CD4-positive, CD25-positive, alpha-beta regulatory T cell (primary cell): ENCODE measurements around the gene HHAT. TPM values are rescaled to one million over a fixed set of nuclear protein-coding genes. Genes with fewer than 3 reads are reported as not detected.

ENCODE experiments used
- ATAC-seq, 2 donors: fragments of 150-1000 bp; cut with Tn5 transposase; one replicate each; pipeline ENCODE4 v1.10.0; 2021; ENCODE audit warnings: low read depth in 2 of 2, moderate number of reproducible peaks in 2 of 2, moderate library complexity in 1 of 2
- DNase-seq, 3 donors: peaks; one replicate each; pipeline versions ENCODE4 v3.0.0 to v3.0.0-alpha.2; 2012 to 2022; ENCODE audit warnings: mixed read lengths in 1 of 3
- H3K27ac ChIP-seq: one replicate; pipeline ENCODE4 v1.7.0; 2013; ENCODE audit warnings: mild to moderate bottlenecking, low read length; ENCODE audit not compliant: insufficient read depth, poor library complexity, severe bottlenecking
- H3K27me3 ChIP-seq: one replicate; pipeline ENCODE4 v1.7.0; 2013; ENCODE audit warnings: low read length; ENCODE audit not compliant: control insufficient read depth, insufficient read depth
- H3K36me3 ChIP-seq: one replicate; pipeline ENCODE4 v1.7.0; 2013; ENCODE audit warnings: mild to moderate bottlenecking, low read length, moderate library complexity; ENCODE audit not compliant: control insufficient read depth, insufficient read depth
- H3K4me1 ChIP-seq: 2 replicates; pipeline ENCODE4 v1.7.0; 2013; ENCODE audit warnings: mild to moderate bottlenecking, low read length; ENCODE audit not compliant: insufficient read depth, control insufficient read depth, poor library complexity, severe bottlenecking
- H3K4me3 ChIP-seq: one replicate; pipeline ENCODE4 v1.7.0; 2013; ENCODE audit warnings: low read depth, mild to moderate bottlenecking, low read length, moderate library complexity
- H3K9me3 ChIP-seq, 2 experiments: 1 replicate in 1 of 2; 2 replicates in 1 of 2; pipeline ENCODE4 v1.7.0; 2013; ENCODE audit warnings: low read length in 2 of 2, mild to moderate bottlenecking in 1 of 2, moderate library complexity in 1 of 2; ENCODE audit not compliant: control insufficient read depth in 2 of 2
- H3K27ac Mint-ChIP-seq, 3 donors: one replicate each; pipeline ENCODE4 v1.8.0; 2020 to 2022; ENCODE audit warnings: mild to moderate bottlenecking in 3 of 3, mixed read lengths in 3 of 3, moderate library complexity in 2 of 3
- H3K27me3 Mint-ChIP-seq: one replicate; pipeline ENCODE4 v1.8.0; 2022; ENCODE audit warnings: mild to moderate bottlenecking, mixed read lengths
- H3K36me3 Mint-ChIP-seq: one replicate; pipeline ENCODE4 v1.8.0; 2020; ENCODE audit warnings: mixed read lengths
- H3K4me1 Mint-ChIP-seq, 4 donors: one replicate each; pipeline ENCODE4 v1.8.0; 2020 to 2022; ENCODE audit warnings: mixed read lengths in 4 of 4, mild to moderate bottlenecking in 1 of 4
- H3K4me3 Mint-ChIP-seq, 4 donors: one replicate each; pipeline ENCODE4 v1.8.0; 2020 to 2022; ENCODE audit warnings: mild to moderate bottlenecking in 4 of 4, mixed read lengths in 4 of 4, moderate library complexity in 3 of 4
- H3K9me3 Mint-ChIP-seq, 7 donors: one replicate each; pipeline ENCODE4 v1.8.0; 2020 to 2022; ENCODE audit warnings: mixed read lengths in 7 of 7, mild to moderate bottlenecking in 3 of 7, moderate library complexity in 2 of 7
- polyA plus RNA-seq, 4 donors: library from polyadenylated mRNA; unstranded; fragments of 300-500 nt; fragmentation: Illumina TruSeq; gene quantifications; one replicate each; pipeline ENCODE4 v1.2.3, GENCODE V29; 2021
- total RNA-seq: library from RNA; stranded (reverse); gene quantifications from one replicate; pipeline ENCODE4 v1.2.3, GENCODE V29; 2022

The HHAT gene
- total and polyA plus RNA-seq, 5 donors from 2014 or later, result 1.4 to 6.0 (median 2.0) TPM

DNA sequence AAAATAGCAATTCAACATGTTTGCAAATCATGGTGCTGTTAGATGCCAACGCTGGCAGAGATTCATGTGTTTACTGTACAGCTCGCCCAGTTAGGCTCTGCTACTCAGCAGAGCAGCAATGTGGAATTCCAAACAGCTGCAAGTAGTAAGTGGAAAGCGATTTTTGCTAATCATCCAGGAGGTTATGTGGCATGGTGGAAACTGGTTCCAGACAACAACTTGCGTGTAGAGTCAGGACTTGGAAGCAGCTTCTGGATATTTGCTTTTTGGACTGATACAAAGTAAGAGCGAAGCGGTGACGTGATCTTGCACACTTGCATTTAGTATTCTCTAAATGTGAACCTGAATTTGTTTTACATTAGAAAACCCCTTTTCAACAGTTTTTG, 27.1 kb upstream of the HHAT start:
- Histone ChIP-seq H3K27ac (no peak overlapping the region), H3K9me3 (no peaks in the 10 kb centered on the region), H3K36me3 (no peaks in the 10 kb centered on the region), H3K4me1 (no peaks in the 10 kb centered on the region), H3K4me3 (no peak overlapping the region), H3K27me3 (peaks cover 5% of the 10 kb centered on the region)
- Mint-ChIP-seq H3K4me1 (no peaks in the 10 kb centered on the region), H3K27me3 (peaks cover 15% of the 10 kb centered on the region), H3K4me3 (no peak overlapping the region), H3K36me3 (no peaks in the 10 kb centered on the region), H3K9me3 (peaks cover 0 to 2% (median 0%) of the 10 kb centered on the region in 7 donors), H3K27ac (no peak overlapping the region)
- DNase-seq, result no peak
- ATAC-seq, result no peak

GRCh38 chr1:210302501-210302900, 26.2 kb upstream of the HHAT start:
- Mint-ChIP-seq H3K9me3 (peaks cover 0 to 2% (median 0%) of the 10 kb centered on the region in 7 donors), H3K27ac (no peak overlapping the region), H3K27me3 (peaks cover 10% of the 10 kb centered on the region), H3K4me3 (no peak overlapping the region), H3K36me3 (no peaks in the 10 kb centered on the region), H3K4me1 (no peaks in the 10 kb centered on the region)
- ATAC-seq (no peak), DNase-seq (no peak)
- H3K27ac ChIP-seq, result no peak overlapping the region
- no peaks in the 10 kb centered on the region for H3K4me1 ChIP-seq
- no peaks in the 10 kb centered on the region for H3K36me3 ChIP-seq
- H3K4me3 ChIP-seq, result no peak overlapping the region
- H3K27me3 ChIP-seq, result peaks cover 7% of the 10 kb centered on the region
- no peaks in the 10 kb centered on the region for H3K9me3 ChIP-seq

DNA sequence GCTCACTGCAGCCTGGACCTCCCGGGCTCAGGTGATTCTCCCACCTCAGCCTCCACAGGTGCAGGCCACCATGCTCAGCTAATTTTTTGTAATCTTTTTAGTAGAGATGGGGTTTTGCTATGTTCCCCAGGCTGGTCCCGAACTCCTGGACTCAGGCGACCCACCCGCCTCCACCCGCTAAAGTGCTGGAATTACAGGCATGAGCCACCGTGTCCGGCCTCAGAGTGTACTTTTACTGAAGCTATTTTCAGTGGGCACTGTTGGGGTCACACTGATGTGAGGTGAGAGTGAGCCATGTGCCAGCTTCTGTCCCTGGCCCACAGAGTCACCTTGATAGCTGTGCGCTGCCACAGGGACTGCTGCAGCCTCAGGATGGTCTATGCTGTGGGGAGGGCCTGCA, 25.3 kb upstream of the HHAT start:
- no peak for DNase-seq
- H3K9me3 Mint-ChIP-seq, result peaks cover 0 to 2% (median 0%) of the 10 kb centered on the region in 7 donors
- no peak overlapping the region for H3K27ac ChIP-seq

DNA sequence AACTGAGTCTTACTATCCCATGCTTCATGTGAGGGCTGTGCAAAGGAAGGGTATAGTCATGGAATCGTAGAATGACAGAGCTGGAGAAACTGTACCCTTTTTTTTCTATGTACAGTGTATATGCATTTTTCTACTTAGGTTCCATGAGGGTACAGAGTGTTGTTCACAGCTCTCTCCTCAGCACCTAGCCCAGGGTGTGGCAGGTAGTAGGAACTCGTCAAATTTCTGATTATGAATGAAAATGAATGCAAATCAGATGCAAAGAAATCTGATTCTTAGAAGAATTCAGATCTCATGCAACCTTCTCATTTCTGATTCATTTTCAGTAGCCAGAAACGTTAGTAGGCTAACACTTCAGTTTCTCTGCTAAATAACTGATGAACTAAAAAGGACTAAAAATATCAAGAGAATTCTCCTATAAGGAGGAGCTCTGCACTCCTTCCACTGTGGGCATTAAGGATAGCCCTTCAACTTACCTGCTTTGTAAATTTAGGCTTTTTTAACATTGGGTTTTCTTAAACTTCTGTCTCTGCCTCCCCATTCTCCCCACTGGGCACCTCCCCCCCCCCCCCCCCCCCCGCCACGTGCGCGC, 18.0 kb upstream of the HHAT start:
- ATAC-seq (no peak), DNase-seq (no peak)
- Histone ChIP-seq H3K4me1 (peaks cover 8% of the 10 kb centered on the region), H3K27me3 (peaks cover 7% of the 10 kb centered on the region), H3K9me3 (no peaks in the 10 kb centered on the region), H3K36me3 (no peaks in the 10 kb centered on the region), H3K27ac (no peak overlapping the region), H3K4me3 (no peak overlapping the region)
- H3K4me1 Mint-ChIP-seq, result peaks cover 0 to 5% (median 4%) of the 10 kb centered on the region in 4 donors
- no peaks in the 10 kb centered on the region for H3K36me3 Mint-ChIP-seq
- H3K27ac Mint-ChIP-seq, result peak overlapping the region in 1 of 3 donors; percentile 69
- no peaks in the 10 kb centered on the region for H3K9me3 Mint-ChIP-seq
- peaks cover 29% of the 10 kb centered on the region for H3K27me3 Mint-ChIP-seq
- peak overlapping the region in 3 of 4 donors; percentile 69 to 84 (median 82) for H3K4me3 Mint-ChIP-seq

More for the DNA sequence above, 25.3 kb upstream of the HHAT start:
- Mint-ChIP-seq H3K27ac (no peak overlapping the region), H3K27me3 (peaks cover 8% of the 10 kb centered on the region), H3K36me3 (no peaks in the 10 kb centered on the region), H3K4me3 (no peak overlapping the region), H3K4me1 (no peaks in the 10 kb centered on the region)
- ATAC-seq, result no peak
- Histone ChIP-seq H3K36me3 (no peaks in the 10 kb centered on the region), H3K27me3 (peaks cover 4% of the 10 kb centered on the region), H3K9me3 (no peaks in the 10 kb centered on the region), H3K4me3 (no peak overlapping the region), H3K4me1 (no peaks in the 10 kb centered on the region)

GRCh38 chr1:210311726-210312493, 16.8 kb upstream of the HHAT start:
- Mint-ChIP-seq H3K4me3 (peak overlapping the region in 2 of 4 donors; percentile 69 to 82), H3K36me3 (no peaks in the 10 kb centered on the region), H3K9me3 (no peaks in the 10 kb centered on the region), H3K4me1 (peaks cover 0 to 5% (median 4%) of the 10 kb centered on the region in 4 donors), H3K27me3 (peaks cover 33% of the 10 kb centered on the region), H3K27ac (no peak overlapping the region)
- Histone ChIP-seq H3K27me3 (peaks cover 7% of the 10 kb centered on the region), H3K36me3 (no peaks in the 10 kb centered on the region), H3K4me1 (peaks cover 8% of the 10 kb centered on the region), H3K27ac (no peak overlapping the region), H3K9me3 (no peaks in the 10 kb centered on the region), H3K4me3 (no peak overlapping the region)
- no peak for ATAC-seq
- no peak for DNase-seq

DNA sequence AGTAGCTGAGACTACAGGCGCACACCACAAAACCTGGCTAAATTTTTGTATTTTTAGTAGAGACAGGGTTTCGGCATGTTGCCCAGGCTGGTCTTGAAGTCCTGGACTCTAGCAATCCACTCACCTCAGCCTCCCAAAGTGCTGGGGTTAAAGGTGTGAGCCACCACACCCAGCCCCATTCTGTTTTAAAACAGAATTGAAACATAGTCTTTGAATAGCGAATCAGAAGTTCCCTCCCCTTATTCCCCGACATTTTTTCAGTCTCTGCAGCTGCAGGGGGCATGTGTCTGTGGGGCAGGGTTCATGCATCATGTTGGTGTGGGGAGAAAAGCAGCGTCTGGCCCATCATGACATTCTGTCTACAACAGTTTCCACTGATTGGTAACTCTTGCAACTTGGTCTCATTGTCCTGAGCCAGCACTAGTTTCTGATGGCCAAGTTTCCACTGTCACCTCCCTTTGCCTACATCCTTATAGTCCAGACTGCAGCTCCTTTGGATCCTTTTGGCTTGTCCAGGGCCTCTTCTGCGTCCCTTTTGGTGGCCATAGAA, 15.6 kb upstream of the HHAT start:
- Mint-ChIP-seq H3K36me3 (no peaks in the 10 kb centered on the region), H3K9me3 (peaks cover 0 to under 1% (median 0%) of the 10 kb centered on the region in 7 donors), H3K27me3 (peaks cover 33% of the 10 kb centered on the region), H3K27ac (no peak overlapping the region), H3K4me3 (no peak overlapping the region), H3K4me1 (peaks cover 0 to 5% (median 4%) of the 10 kb centered on the region in 4 donors)
- DNase-seq (no peak), ATAC-seq (no peak)
- H3K4me1 ChIP-seq, result peaks cover 8% of the 10 kb centered on the region
- H3K27me3 ChIP-seq, result peaks cover 5% of the 10 kb centered on the region
- no peaks in the 10 kb centered on the region for H3K9me3 ChIP-seq
- H3K27ac ChIP-seq, result no peak overlapping the region
- no peaks in the 10 kb centered on the region for H3K36me3 ChIP-seq
- no peak overlapping the region for H3K4me3 ChIP-seq

GRCh38 chr1:210313921-210314320, 14.8 kb upstream of the HHAT start:
- ATAC-seq, result no peak
- peaks cover 38% of the 10 kb centered on the region for H3K27me3 Mint-ChIP-seq
- Histone ChIP-seq H3K27ac (no peak overlapping the region), H3K4me1 (peaks cover 8% of the 10 kb centered on the region), H3K27me3 (peaks cover 5% of the 10 kb centered on the region), H3K9me3 (no peaks in the 10 kb centered on the region), H3K36me3 (no peaks in the 10 kb centered on the region), H3K4me3 (no peak overlapping the region)
- H3K27ac Mint-ChIP-seq, result no peak overlapping the region
- H3K4me1 Mint-ChIP-seq, result peaks cover 0 to 5% (median 4%) of the 10 kb centered on the region in 4 donors
- no peak for DNase-seq
- no peaks in the 10 kb centered on the region for H3K36me3 Mint-ChIP-seq
- no peak overlapping the region for H3K4me3 Mint-ChIP-seq
- peaks cover 0 to 1% (median 0%) of the 10 kb centered on the region in 7 donors for H3K9me3 Mint-ChIP-seq
